Measurements from ENCODE around the gene ACTN3.
A peak's percentile ranks its signal among the peaks of the same experiment; 100 is the strongest.
"Not testable (repeated sequence)": the region's sequence is repeated elsewhere in the genome, so short reads cannot be mapped to it uniquely, and the experiment has no call there.

ACTN3 gene

GRCh38 chr11:66567787-66568123 lies 21.1 kb downstream of the ACTN3 start:
- no peak for DNase-seq

DNA sequence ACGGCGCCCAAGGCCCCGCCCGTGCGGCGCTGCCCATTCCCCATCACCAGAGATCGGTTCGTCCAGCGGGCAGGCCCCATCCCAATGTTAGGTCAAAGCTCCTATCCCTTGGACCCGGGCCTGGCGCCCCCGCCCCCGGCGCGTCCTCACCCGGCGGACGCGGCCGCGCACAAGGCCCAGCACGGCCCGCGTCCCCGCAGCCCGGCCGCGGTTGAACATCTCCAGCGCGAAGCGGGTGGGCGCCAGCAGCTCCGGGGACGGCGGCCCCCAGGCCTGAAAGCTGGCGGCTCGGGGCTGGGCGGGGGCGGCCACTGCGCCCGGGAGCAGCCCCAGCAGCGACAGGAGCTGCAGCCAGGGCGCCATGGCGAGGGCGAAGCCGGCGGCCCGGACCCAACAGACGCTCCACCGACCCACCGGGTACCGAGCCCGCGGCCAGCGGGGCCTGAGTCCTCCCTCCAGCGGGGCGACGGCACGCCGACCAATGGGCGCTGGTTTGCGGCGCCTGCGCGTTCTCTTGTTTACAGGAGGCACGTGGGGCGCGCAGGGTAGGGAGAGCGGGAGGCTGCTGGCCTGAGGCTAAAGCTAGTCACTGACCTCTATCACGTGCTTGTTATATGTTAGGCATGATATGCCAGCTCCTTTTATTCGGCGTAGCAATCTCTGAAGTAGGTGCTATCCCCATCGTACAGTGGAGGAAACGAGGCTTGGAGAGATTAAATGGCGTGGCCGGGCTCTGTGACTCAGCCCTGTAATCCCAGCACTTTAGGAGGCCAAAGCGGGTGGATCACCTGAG lies 21.6 kb downstream of the ACTN3 start, which contains the start of gene CTSF:
Gene CTSF, minus strand, starts transcription at position 483 of the 793 bp plus-strand sequence. Its CDS starts 120 bp downstream, at position 363.
- peak; percentile 49 for DNase-seq

GRCh38 chr11:66569076-66569475 lies 22.4 kb downstream of the ACTN3 start:
- DNase-seq: no peak

DNA sequence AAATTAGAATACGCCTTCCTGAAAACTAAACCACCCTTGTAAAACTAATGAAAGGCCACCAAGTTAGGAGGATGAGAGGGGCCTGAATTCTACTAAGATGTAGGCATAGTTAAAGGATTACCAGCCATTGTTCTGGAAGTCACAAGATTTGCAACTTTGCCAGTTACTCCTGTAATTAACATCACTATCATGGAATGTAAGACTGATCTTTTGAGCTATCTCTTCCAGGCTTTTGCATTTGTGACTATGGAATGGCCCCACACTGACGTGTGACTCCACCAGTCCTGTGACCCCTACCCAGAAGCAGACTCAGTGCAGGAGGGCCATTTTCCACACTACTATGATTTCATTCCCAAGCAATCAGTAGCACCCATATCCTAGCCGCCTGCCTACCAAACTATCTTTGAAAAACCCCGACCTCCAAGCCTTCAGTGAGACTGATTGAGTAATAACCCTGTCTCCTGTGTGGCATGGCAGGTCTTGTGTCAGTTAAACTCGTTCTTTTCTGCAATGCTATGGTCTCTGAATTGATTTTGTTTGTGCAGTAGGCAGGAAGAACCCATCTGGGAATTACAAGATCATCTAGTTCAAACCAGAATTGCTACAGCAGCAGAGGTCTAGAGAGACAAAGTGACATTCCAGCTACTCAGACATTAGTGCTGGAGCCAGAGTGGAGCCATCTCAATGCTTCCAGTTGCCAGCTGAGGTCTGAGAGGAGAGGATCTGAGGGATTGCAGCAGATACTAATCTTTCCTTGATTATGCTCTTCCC lies 23.6 kb downstream of the ACTN3 start:
- no peak for DNase-seq

- DNase-seq: no peak
Measured at GRCh38 chr11:66570850-66571180, 24.1 kb downstream of the ACTN3 start.

DNA sequence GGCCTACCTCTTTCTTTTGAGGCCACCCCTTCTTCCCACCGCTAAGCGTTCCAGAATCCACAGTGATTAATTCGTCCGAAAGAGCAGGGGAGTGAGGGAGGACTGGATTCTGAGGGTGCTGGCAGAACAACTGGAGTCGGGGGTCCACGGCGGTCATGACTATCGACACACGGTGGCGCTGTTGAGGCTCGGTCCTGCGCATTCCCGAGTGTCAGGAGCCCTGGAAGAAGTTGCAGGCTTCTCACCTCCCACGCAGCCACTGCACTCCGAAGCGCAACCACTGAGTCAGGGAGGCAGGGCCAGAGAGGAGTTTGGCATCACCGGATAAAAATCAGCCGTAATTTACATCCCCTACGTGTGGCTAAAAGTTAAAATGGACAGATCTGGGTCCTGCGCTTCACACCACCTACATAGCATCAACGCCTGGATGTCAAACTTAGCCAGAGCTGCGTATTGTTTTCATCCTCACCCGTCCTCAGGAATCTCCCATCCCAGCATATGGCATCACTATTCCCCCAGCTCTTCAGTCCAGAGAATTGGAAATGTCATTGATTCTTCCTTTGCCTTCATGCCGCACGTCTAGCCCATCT lies 32.4 kb downstream of the ACTN3 start:
- DNase-seq: peak; percentile 46

DNA sequence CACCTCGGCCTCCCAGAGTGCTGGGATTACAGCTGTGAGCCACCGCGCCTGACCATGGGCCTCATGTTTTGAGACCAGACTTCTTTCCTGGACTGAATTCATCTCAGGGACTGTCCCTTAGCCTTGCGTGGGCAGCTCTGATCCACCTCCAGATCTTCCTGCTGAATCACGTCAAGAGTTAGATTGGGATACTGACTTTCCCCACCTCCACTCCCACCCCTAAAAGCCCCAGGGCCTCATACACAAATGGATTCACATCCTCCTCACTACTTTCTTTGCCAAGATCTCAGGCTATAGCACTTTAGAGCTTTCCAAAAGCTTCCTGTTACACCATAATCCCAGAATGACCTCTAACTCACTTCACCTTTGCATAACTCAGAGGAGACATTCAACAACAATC lies 34.1 kb downstream of the ACTN3 start:
- DNase-seq: no peak

- no peak for DNase-seq
Measured at GRCh38 chr11:66581261-66581660, 34.6 kb downstream of the ACTN3 start.

- not testable (repeated sequence) for DNase-seq
Measured at GRCh38 chr11:66582565-66583147, 36.0 kb downstream of the ACTN3 start.

DNA sequence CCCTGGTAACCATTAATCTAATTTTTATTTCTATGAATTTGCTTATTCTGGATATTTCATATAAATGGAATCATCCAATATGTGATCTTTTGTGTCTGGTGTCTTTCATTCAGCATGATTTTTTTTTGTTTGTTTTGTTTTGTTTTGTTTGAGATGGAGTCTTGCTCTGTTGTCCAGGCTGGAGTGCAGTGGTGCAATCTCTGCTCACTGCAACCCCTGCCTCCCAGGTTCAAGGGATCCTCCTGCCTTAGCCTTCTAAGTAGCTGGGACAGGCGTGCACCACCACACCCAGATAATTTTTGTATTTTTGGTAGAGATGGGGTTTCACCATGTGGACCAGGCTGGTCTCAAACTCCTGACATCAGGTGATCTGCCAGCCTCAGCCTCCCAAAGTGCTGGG lies 38.7 kb downstream of the ACTN3 start:
- DNase-seq: not testable (repeated sequence)

GRCh38 chr11:66586136-66586535 lies 39.4 kb downstream of the ACTN3 start:
- no peak for DNase-seq

DNA sequence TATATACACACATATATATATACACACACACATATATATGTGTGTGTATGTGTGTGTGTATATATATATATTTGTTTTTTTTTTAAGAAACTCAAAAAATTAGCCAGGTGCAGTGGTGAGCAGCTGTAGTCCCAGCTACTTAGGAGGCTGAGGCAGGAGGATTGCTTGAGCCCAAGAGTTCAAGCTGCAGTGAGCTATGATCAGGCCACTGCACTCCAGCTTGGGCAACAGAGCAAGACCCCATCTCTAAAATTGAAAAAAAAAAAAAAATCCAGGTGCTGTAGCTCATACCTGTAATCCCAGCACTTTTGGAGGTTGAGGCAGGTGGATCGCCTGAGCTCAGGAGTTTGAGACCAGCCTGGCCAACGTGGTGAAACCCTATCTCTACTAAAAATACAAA lies 42.6 kb downstream of the ACTN3 start:
- DNase-seq: not testable (repeated sequence)

DNA sequence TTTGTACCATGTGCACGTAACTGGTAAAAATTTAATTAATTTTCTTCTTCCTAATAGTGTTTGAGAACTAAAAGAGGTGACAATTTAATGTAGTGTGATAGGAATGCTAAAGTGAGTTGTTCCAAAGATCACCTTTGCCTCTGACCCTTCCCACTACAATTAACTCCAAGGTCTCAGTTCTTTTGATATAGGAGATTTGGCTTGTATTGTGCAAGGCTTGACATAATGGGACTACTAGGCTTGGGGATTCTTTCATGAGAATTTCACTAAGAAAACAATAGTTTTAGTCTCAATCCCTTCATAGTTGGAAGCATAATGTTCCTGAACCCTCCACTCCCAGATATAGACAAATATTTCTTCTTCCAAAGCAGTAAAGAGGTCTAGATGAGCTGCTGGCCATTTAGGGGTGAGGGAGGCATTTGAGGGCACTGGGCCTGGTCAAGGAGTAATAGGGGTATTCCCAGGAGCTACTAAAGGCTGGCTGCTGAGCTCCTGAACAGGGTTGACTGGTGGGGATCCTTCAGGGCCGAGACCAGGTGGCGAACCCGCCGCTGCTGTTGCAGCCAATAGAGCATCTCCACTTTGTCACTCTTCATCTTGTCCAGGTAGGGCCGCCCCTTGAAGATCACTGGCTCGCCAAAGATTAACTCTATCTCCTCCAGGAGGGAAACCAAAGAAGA lies 43.4 kb downstream of the ACTN3 start:
- no peak for DNase-seq

GRCh38 chr11:66591175-66591574 lies 44.5 kb downstream of the ACTN3 start:
- no peak for DNase-seq

DNA sequence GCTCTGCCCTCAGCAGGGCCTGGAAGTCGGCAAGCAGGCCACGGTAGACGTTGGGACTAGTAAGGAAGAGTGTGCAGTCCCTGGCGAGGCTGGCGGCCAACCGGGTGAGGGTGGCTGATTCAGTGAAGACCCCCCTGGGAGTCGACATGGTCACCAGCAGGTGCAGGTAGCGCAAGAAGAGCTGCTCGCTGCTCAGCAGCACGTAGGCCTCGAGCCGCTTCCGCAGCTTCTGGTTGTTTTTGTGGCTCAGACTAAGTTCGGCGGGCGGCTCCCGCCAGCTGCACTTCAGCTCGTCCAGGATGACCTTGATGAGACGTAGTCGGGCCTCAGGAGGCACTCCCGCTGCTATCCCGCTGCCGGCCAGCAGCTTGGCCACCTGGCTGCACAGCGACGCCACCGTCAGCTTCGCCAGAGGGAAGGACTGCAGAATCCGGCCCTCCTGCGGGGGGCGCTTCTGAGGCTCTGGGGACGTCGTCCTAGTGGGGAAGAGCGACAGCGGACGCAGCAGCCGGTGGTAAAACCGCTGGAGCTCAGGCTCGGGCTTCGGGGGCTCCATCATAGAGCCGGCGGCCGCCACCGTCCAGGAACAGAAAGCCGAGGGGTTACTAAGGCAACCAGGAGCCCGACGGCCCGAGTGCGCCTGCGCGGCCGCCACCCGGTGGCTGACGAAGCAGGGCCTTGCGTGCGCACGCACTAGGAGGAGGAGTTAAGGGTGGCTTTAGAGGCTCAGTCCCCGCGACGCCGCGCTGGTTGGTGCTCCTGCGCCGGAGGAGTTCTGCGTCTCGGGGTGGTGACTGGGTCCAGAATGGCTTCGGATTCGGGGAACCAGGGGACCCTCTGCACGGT lies 46.0 kb downstream of the ACTN3 start, which contains the start of the genes CCDC87 and CCS:
Gene CCDC87, minus strand, starts transcription at position 607 of the 846 bp plus-strand sequence. Its CDS starts 48 bp downstream, at position 559.
Gene CCS, plus strand, starts transcription at position 729 of the 846 bp plus-strand sequence. Its CDS starts 77 bp downstream, at position 806.
- peak; percentile 94 for DNase-seq

DNA sequence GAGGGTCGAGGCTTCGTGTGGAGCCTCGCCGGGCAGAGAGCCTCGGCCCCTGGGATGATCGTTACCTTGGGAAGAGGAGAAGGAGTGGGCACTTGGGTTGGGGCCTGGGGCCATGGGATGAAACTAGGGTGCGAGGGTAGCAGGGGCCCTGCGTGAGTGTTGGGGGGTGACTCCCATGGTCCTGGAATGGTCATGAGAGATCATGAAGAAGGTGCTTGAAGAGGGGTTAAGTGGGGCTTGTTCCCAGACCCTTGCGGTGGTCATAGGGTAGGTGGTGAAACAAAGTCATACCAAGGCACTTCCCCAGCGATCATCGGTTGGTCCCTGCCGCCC lies 46.6 kb downstream of the ACTN3 start:
- DNase-seq: no peak

DNA sequence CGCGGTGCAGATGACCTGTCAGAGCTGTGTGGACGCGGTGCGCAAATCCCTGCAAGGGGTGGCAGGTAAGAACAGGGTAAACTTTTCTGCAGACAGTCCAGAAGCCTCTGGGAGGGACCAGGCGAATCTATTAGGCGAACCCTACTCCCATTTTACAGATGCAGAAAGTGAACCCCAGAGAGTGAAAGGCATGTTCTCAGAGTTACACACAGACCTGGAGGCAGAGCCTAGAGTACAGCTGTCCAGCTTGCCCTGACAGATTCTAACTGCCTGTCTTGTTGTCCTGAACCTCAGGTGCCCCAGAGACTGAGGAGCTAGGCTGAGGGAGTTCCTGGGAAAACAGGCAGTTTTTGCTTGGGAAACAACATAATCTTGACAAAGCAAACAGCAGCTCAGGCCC lies 46.9 kb downstream of the ACTN3 start:
- DNase-seq: no peak

DNA sequence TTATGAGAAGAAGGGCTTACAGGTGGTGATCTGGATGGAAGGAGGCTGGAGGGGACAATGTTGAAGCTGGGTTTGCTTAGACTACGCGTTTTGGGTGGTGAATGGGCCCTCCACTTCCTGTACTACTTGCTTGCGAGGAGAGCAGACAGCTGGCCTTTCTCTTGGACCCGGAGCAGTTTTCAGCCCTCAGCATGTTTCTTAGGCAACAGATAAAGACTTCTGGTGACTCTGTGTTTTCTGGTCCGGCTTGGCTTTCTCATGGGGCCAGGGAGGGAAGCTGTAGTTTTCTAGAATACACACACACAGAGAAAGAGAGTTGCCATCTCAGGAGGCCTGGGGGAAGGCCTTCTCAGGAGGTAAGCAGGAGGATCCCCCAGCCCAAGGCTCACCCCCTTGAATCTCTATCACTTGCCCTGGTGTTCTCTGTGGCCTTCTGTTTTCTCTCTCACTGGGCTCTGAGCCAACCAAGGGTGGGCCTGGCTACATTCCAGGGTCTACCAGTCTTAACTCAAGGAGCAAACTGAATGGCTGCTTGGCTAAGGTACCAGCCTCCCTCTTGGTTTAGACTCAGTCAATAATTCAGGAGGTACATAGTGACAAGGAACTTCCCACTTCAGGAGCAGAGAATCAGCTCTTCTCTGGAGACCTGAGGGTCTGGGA lies 48.7 kb downstream of the ACTN3 start:
- DNase-seq: no peak

GRCh38 chr11:66598993-66599392 lies 52.3 kb downstream of the ACTN3 start:
- no peak for DNase-seq

GRCh38 chr11:66600219-66600618 lies 53.5 kb downstream of the ACTN3 start:
- DNase-seq: no peak

- DNase-seq: no peak
Measured at GRCh38 chr11:66600631-66601233, 54.0 kb downstream of the ACTN3 start.
